Measurements from ENCODE around the gene EBP. TPM values are rescaled to one million over a fixed set of nuclear protein-coding genes. Genes with fewer than 3 reads are reported as not detected.

Gene EBP
- total and polyA plus RNA-seq, 2 of the 8 experiments (the other 6 are each of a cell fraction or from before 2014, with no cell fraction given), result 143 to 286 TPM

- POLR2A ChIA-PET (ENCODE audit: partially characterized antibody), result interaction anchor here (0.6 to 3.3 kb wide), 3 partner anchors 10 to 47 kb away, joined by 3 to 10 read pairs (median 3); partner anchors contain the start of gene EBP
- Histone ChIP-seq H3K4ac (replicated peaks; ENCODE audit: insufficient read length, low read depth, low read length) (no peak overlapping the region), H4K5ac (ENCODE audit: insufficient read length, low read depth, low read length) (no peak overlapping the region), H3K23ac (ENCODE audit: insufficient read length) (no peak overlapping the region), H3K9ac (replicated peaks in 1 of 4; ENCODE audit: extremely low read depth in 1 of 4, low read depth in 3 of 4, low read length in 3 of 4) (0 out of 7 replicates have a peak overlapping the region, but pooled peaks of 1 of the 4 experiments have one; percentile 13), H2AFZ (ENCODE audit: low read length) (no peak overlapping the region), H4K91ac (replicated peaks; ENCODE audit: insufficient read length, low read length) (no peak overlapping the region), H3K27ac (ENCODE audit: low read depth, low read length) (no peak overlapping the region), H2BK120ac (replicated peaks; ENCODE audit: low read depth, low read length) (no peak overlapping the region), H2BK20ac (ENCODE audit: low read length) (no peak overlapping the region), H3K14ac (ENCODE audit: insufficient read length) (no peak overlapping the region), H3K4me1 (replicated peaks in 1 of 4; ENCODE audit: control insufficient read depth in 3 of 4, insufficient read depth in 4 of 4, low read length in 3 of 4) (no peaks in the 10 kb centered on the region), H3K4me3 (ENCODE audit: extremely low read depth in 1 of 4, insufficient read depth in 2 of 4, low read depth in 3 of 4, low read length in 4 of 4) (no peak overlapping the region), H3K27me3 (replicated peaks in 1 of 4; ENCODE audit: control insufficient read depth in 3 of 4, extremely low read depth in 1 of 4, insufficient read depth in 3 of 4, low read length in 3 of 4) (no peaks in the 10 kb centered on the region), H4K20me1 (replicated peaks in 1 of 2; ENCODE audit: control insufficient read depth in 1 of 2, insufficient read depth in 2 of 2, low read length in 2 of 2) (no peaks in the 10 kb centered on the region), H2BK15ac (ENCODE audit: low read length) (no peak overlapping the region), H3K4me2 (ENCODE audit: insufficient read depth in 1 of 2, low read depth in 2 of 2, low read length in 2 of 2) (no peak overlapping the region), H4K8ac (ENCODE audit: extremely low read depth, insufficient read depth, low read length) (no peak overlapping the region), H2BK12ac (ENCODE audit: low read depth, low read length) (no peak overlapping the region), H2AK5ac (ENCODE audit: low read depth, low read length) (no peak overlapping the region), H3K56ac (replicated peaks; ENCODE audit: insufficient read length, low read depth, low read length) (no peak overlapping the region), H3K23me2 (ENCODE audit: low read depth, low read length) (no peaks in the 10 kb centered on the region), H3K79me1 (ENCODE audit: low read depth, low read length) (no peaks in the 10 kb centered on the region), H3K9me3 (ENCODE audit: insufficient read depth in 2 of 2, low read depth in 1 of 2, low read length in 1 of 2) (no peaks in the 10 kb centered on the region), H3K18ac (ENCODE audit: extremely low read depth, low read length) (no peak overlapping the region), H3K36me3 (ENCODE audit: control insufficient read depth in 2 of 4, insufficient read depth in 4 of 4, low read length in 3 of 4) (peaks cover 2 to 30% (median 19%) of the 10 kb centered on the region in 4 experiments; a peak in 6 of 8 replicates), H2BK5ac (ENCODE audit: low read depth, low read length) (no peak overlapping the region), H3K79me2 (ENCODE audit: control insufficient read depth in 1 of 2, insufficient read depth in 2 of 2, low read length in 2 of 2) (no peaks in the 10 kb centered on the region)
- no peak for FAIRE-seq
- 92% methylated on average over 3 of the region's 5 CpGs; no CpG with 5 or more reads in 1 of the 2 experiments for WGBS, 2 experiments (ENCODE audit: extremely low coverage in 1 of 2, insufficient coverage in 1 of 2, insufficient read length in 1 of 2, insufficient replicate concordance in 2 of 2, low coverage in 1 of 2, low lambda C conversion rate in 2 of 2, missing lambda C conversion rate in 1 of 2)
- no peak for DNase-seq (ENCODE audit: low read depth in 1 of 2, low spot score in 2 of 2)
- CTCF ChIA-PET (ENCODE audit: partially characterized antibody), result no interaction called here
- TF ChIP-seq ASH2L (IDR thresholded peaks at IDR 0.05; ENCODE audit: low read length), result no peak
- no peak for TF ChIP-seq RAD21 (IDR thresholded peaks at IDR 0.05 in 1 of 2, conservative IDR thresholded peaks at IDR 0.05 in 1 of 2; ENCODE audit: low read depth in 2 of 2, low read length in 2 of 2)
These were observed 9.9 kb downstream of the EBP start for GRCh38 chrX:48531358-48531959.
